MM.1S (cell line): ENCODE measurements around the gene SETDB2.

Experiments
- DNase-seq: peaks from one replicate; pipeline ENCODE4 v3.0.0-alpha.2; 2015
- H2AFZ ChIP-seq: fragments of 300-600 bp; sonication (generic); 2 replicates; pipeline ENCODE4 v1.6.0; 2016; ENCODE audit warnings: antibody characterized with exemption, low read length
- H3F3A ChIP-seq: fragments of 300-600 bp; sonication (generic); 2 replicates; pipeline ENCODE4 v1.6.1; 2016; ENCODE audit warnings: mild to moderate bottlenecking, antibody characterized with exemption, low read length, moderate library complexity, mixed read lengths; ENCODE audit not compliant: insufficient read depth
- H3K27ac ChIP-seq: fragments of 300-600 bp; sonication (generic); 2 replicates; pipeline ENCODE4 v1.5.1; 2016; ENCODE audit warnings: mild to moderate bottlenecking, low read length
- H3K27me3 ChIP-seq: fragments of 300-600 bp; sonication (generic); replicated peaks from 2 replicates; pipeline ENCODE4 v1.6.0; 2016; ENCODE audit warnings: low read length; ENCODE audit not compliant: insufficient read depth
- H3K36me3 ChIP-seq: fragments of 300-600 bp; sonication (generic); replicated peaks from 2 replicates; pipeline ENCODE4 v1.6.1; 2016; ENCODE audit warnings: mild to moderate bottlenecking, low read length, mixed read lengths; ENCODE audit not compliant: insufficient read depth
- H3K4me1 ChIP-seq: fragments of 300-600 bp; sonication (generic); 2 replicates; pipeline ENCODE4 v1.6.1; 2016; ENCODE audit warnings: low read length, mixed read lengths
- H3K4me2 ChIP-seq: fragments of 300-600 bp; sonication (generic); 2 replicates; pipeline ENCODE4 v1.6.0; 2016; ENCODE audit warnings: low read depth, low read length
- H3K4me3 ChIP-seq: fragments of 300-600 bp; sonication (generic); 2 replicates; pipeline ENCODE4 v1.5.1; 2016; ENCODE audit warnings: low read length, mixed read lengths
- H3K79me2 ChIP-seq: fragments of 300-600 bp; sonication (generic); 2 replicates; pipeline ENCODE4 v1.6.1; 2016; ENCODE audit warnings: mixed run types, low read length, mixed read lengths
- H3K9ac ChIP-seq: fragments of 300-600 bp; sonication (generic); 2 replicates; pipeline ENCODE4 v1.6.1; 2016; ENCODE audit warnings: low read length, mixed read lengths
- H3K9me2 ChIP-seq: fragments of 300-600 bp; sonication (generic); replicated peaks from 2 replicates; pipeline ENCODE4 v1.6.1; 2016; ENCODE audit warnings: mild to moderate bottlenecking, low read length, mixed read lengths; ENCODE audit not compliant: insufficient read depth
- H3K9me3 ChIP-seq: fragments of 300-600 bp; sonication (generic); replicated peaks from 2 replicates; pipeline ENCODE4 v1.6.1; 2016; ENCODE audit warnings: mild to moderate bottlenecking, low read length, mixed read lengths; ENCODE audit not compliant: insufficient read depth
- H4K20me1 ChIP-seq: fragments of 300-600 bp; sonication (generic); 2 replicates; pipeline ENCODE4 v1.6.1; 2016; ENCODE audit warnings: mild to moderate bottlenecking, low read length, moderate library complexity, mixed read lengths; ENCODE audit not compliant: insufficient read depth
- EZH2 ChIP-seq: fragments of 300-600 bp; sonication (generic); optimal IDR thresholded peaks from 2 replicates; pipeline ENCODE3; 2017; ENCODE audit warnings: low read depth, mild to moderate bottlenecking, antibody characterized with exemption, low read length, mixed read lengths
- EZH2phosphoT487 ChIP-seq: fragments of 300-600 bp; sonication (generic); IDR thresholded peaks from 2 replicates; pipeline ENCODE4 v1.6.1; 2018; ENCODE audit warnings: antibody characterized with exemption, low read length
- TF ChIP-seq, protein P1 (sequence below): fragments of 300-600 bp; sonication (generic); IDR thresholded peaks from 2 replicates; pipeline ENCODE4 v1.5.1; 2016; ENCODE audit warnings: antibody characterized with exemption, low read length, mixed read lengths

SETDB2 gene

DNA sequence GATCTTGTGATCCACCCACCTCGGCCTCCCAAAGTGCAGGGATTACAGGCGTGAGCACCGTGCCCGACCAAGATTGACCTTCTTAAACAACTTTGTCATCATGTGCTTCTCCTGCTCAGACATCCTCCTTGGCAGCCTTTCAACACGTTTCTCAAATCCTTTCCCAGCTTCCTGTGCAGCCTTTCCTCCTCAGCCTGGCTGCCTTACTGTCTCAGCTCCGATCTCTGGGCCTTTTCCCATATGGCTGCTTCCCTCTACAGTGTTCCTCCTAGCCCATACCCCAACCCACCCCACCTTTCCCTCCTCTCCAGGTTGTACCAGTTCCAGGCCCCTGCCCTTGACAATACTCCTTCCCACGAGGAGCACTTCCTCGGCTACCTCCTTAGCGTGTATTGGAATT, 58.9 kb downstream of the SETDB2 start:
- no peak overlapping the region for H3K9ac ChIP-seq
- DNase-seq = no peak
- H3K79me2 ChIP-seq = no peaks in the 10 kb centered on the region

DNA sequence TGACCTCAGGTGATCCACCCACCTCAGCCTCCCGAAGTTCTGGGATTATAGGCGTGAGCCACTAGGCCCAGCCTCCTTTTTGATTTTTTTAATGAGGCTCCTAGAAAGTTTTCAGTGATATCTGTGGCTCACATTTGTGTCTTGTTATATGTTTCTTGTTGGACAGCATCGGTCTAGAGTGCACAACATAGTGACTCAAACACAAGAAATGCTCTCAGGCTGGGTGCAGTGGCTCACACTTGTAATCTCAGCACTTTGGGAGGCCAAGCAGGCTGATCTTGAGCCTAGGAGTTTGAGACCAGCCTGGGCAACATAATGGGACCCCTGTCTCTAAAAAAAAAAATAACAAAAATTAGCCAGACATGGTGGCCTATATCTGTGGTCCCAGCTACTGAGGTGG, 59.9 kb downstream of the SETDB2 start:
- Histone ChIP-seq H3K4me3 (no peak overlapping the region), H4K20me1 (no peaks in the 10 kb centered on the region), H2AFZ (no peak overlapping the region), H3K9ac (no peak overlapping the region), H3K9me2 (no peaks in the 10 kb centered on the region), H3K36me3 (no peaks in the 10 kb centered on the region), H3F3A (no peaks in the 10 kb centered on the region), H3K4me2 (no peak overlapping the region), H3K4me1 (no peaks in the 10 kb centered on the region), H3K9me3 (no peaks in the 10 kb centered on the region), H3K79me2 (no peaks in the 10 kb centered on the region), H3K27me3 (no peaks in the 10 kb centered on the region), H3K27ac (no peak overlapping the region)
- DNase-seq = no peak
- TF ChIP-seq EZH2phosphoT487 = no peak
- no peak for TF ChIP-seq EZH2
- TF ChIP-seq, protein P1, sequence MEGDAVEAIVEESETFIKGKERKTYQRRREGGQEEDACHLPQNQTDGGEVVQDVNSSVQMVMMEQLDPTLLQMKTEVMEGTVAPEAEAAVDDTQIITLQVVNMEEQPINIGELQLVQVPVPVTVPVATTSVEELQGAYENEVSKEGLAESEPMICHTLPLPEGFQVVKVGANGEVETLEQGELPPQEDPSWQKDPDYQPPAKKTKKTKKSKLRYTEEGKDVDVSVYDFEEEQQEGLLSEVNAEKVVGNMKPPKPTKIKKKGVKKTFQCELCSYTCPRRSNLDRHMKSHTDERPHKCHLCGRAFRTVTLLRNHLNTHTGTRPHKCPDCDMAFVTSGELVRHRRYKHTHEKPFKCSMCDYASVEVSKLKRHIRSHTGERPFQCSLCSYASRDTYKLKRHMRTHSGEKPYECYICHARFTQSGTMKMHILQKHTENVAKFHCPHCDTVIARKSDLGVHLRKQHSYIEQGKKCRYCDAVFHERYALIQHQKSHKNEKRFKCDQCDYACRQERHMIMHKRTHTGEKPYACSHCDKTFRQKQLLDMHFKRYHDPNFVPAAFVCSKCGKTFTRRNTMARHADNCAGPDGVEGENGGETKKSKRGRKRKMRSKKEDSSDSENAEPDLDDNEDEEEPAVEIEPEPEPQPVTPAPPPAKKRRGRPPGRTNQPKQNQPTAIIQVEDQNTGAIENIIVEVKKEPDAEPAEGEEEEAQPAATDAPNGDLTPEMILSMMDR = no peak

More for the DNA sequence above, 58.9 kb downstream of the SETDB2 start:
- H3K27me3 ChIP-seq = no peaks in the 10 kb centered on the region
- H4K20me1 ChIP-seq = no peaks in the 10 kb centered on the region
- H3K4me3 ChIP-seq = no peak overlapping the region
- H3F3A ChIP-seq = no peaks in the 10 kb centered on the region
- H3K4me1 ChIP-seq = no peaks in the 10 kb centered on the region
- no peak overlapping the region for H3K27ac ChIP-seq
- H3K9me3 ChIP-seq = no peaks in the 10 kb centered on the region
- H3K4me2 ChIP-seq = no peak overlapping the region
- no peaks in the 10 kb centered on the region for H3K36me3 ChIP-seq
- no peak for TF ChIP-seq EZH2
- TF ChIP-seq, protein P1 = no peak
- no peak overlapping the region for H2AFZ ChIP-seq
- H3K9me2 ChIP-seq = no peaks in the 10 kb centered on the region

DNA sequence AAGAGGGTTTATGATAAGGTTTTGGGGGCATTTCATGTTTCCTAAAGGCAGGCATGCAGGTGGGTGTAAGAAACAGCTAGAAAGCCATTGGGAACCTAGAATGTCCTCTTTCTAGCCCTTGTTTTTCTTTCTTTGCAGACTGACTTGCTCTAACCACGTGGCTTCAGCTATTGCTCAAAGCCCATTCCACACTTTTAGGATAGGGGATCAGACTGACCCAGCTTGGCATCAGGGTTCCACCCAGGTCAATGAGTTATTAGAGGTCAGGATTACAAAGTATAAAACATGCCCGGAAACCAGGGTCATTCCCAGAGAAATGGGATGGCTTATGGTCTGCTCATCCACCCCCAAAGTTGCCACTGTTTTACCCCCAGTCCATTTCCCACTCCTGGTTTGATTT, 68.5 kb downstream of the SETDB2 start:
- Histone ChIP-seq H3K79me2 (no peaks in the 10 kb centered on the region), H3K4me1 (no peaks in the 10 kb centered on the region), H2AFZ (no peak overlapping the region), H3F3A (no peaks in the 10 kb centered on the region), H3K9me3 (no peaks in the 10 kb centered on the region), H3K9ac (no peak overlapping the region), H3K4me3 (no peak overlapping the region), H3K27ac (no peak overlapping the region), H3K4me2 (no peak overlapping the region), H3K36me3 (no peaks in the 10 kb centered on the region), H4K20me1 (no peaks in the 10 kb centered on the region), H3K27me3 (no peaks in the 10 kb centered on the region), H3K9me2 (no peaks in the 10 kb centered on the region)
- DNase-seq = no peak
- TF ChIP-seq, protein P1 = no peak
- no peak for TF ChIP-seq EZH2phosphoT487
- TF ChIP-seq EZH2 = no peak
